Esophagus muscularis mucosa (tissue), 4 donors: ENCODE measurements around the gene ATAD3B. TPM values are rescaled to one million over a fixed set of nuclear protein-coding genes. Genes with fewer than 3 reads are reported as not detected.

ENCODE experiments used
- DNase-seq: peaks from one replicate; pipeline ENCODE4 v3.0.0-alpha.2; 2017; ENCODE audit errors: extremely low spot score
- H3K27ac ChIP-seq, 4 donors: fragments of 200-600 bp; sonication (generic); replicated peaks in 1 of 4; 1 replicate in 3 of 4; 2 replicates in 1 of 4; pipeline ENCODE4 v1.5.1; 2016 to 2019; ENCODE audit warnings: mild to moderate bottlenecking in 1 of 4
- H3K27me3 ChIP-seq, 4 donors: fragments of 200-600 bp; sonication (generic); one replicate each; pipeline versions ENCODE4 v1.5.1 to v1.6.0; 2016 to 2019
- H3K36me3 ChIP-seq, 4 donors: fragments of 200-600 bp; sonication (generic); one replicate each; pipeline ENCODE4 v1.5.1; 2016 to 2019
- H3K4me1 ChIP-seq, 4 donors: fragments of 200-600 bp; sonication (generic); one replicate each; pipeline ENCODE4 v1.5.1; 2016 to 2019
- H3K4me3 ChIP-seq, 4 donors: fragments of 200-600 bp; sonication (generic); 1 replicate in 2 of 4; 2 replicates in 2 of 4; pipeline ENCODE4 v1.5.1; 2016 to 2019; ENCODE audit warnings: mild to moderate bottlenecking in 4 of 4, moderate library complexity in 1 of 4
- H3K9me3 ChIP-seq, 4 donors: fragments of 200-600 bp; sonication (generic); 1 replicate in 3 of 4; 2 replicates in 1 of 4; pipeline ENCODE4 v1.5.1; 2016 to 2019
- EP300 ChIP-seq: sonication (generic); formaldehyde crosslinking; IDR thresholded peaks from one replicate; pipeline ENCODE4 v1.6.1; 2017; ENCODE audit warnings: antibody characterized with exemption
- POLR2A ChIP-seq: fragments of 450-650 bp; IDR thresholded peaks from one replicate; pipeline ENCODE4 v1.6.1; 2017; ENCODE audit warnings: antibody characterized with exemption, moderate library complexity, mild to moderate bottlenecking, low read depth
- POLR2AphosphoS5 ChIP-seq, 2 donors: sonication (generic); formaldehyde crosslinking; IDR thresholded peaks; one replicate each; pipeline ENCODE4 v1.6.1; 2017; ENCODE audit warnings: antibody characterized with exemption in 2 of 2
- WGBS: methylation state at CpG from one replicate; pipeline ENCODE4 v1.1.5; 2018; 5-methylcytosine and 5-hydroxymethylcytosine counted together
- intact Hi-C: fragments of 100-400 bp; cut with DNase I; formaldehyde crosslinking; loops from one replicate; pipeline ENCODE4 v1.15.1; 2023
- total RNA-seq, 4 donors: library from RNA; depleted of rRNA; stranded (reverse); fragments of >200 nt; gene quantifications; one replicate each; pipeline versions ENCODE4 v1.1.0 to v1.2.1, GENCODE V29; 2016
- TF ChIP-seq, protein P1 (sequence below), 3 experiments: fragments of 200-600 bp in 2 of 3; fragments of 450-650 bp in 1 of 3; sonication (generic) in 2 of 3; IDR thresholded peaks; one replicate each; pipeline ENCODE4 v1.5.1; 2017 to 2019; ENCODE audit warnings: antibody characterized with exemption in 3 of 3, mild to moderate bottlenecking in 2 of 3, moderate library complexity in 1 of 3

Gene ATAD3B
- total RNA-seq, 4 donors from 2014 or later: 9.7 to 14.9 (median 10.0) TPM

DNA sequence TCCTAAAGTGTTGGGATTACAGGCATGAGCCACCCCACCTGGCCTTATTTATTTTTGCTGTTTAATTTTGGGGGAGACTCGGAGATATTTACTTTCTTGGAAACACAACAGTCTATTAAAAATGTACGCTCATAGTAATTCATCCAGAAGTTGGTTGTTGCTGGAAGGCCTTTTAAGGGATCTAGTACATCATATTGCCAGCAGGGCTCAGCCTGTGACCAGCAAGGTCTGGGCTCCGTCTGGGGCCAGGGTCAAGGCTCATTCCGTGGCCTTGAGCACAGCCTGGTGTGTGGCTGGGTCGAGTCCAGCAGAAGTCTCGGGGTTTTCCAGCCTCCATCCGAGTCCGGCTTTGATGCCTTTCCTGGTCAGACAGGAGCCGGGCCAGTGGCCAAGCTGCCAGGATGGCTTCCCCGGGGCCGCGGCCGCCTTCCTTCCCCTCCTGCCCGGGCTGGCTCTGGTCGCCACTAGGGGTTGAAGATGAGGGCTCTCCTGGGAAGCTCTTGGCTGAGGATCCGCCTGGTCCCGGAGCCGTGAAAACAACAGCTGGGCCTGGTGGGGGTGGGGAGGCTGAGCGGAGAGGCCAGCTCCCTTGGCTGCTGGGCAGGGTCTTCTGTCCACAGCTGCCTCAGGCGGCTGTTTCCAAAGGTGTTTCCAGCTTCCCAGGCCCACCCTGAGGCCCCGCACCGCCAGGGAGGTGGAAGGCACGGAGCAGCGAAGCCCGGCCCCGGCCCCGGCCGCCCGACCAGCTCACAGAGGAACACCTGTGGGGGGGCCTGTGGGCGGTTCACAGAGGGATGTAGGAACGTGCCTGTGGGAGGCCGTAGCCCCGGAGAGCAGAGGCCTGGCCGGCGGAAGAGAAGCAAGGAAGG lies 41.2 kb upstream of the ATAD3B start:
- Histone ChIP-seq H3K27me3 (no peaks in the 10 kb centered on the region), H3K36me3 (no peaks in the 10 kb centered on the region), H3K4me3 (peak overlapping the region; percentile 32 to 67 (median 39)), H3K9me3 (no peaks in the 10 kb centered on the region), H3K27ac (peak overlapping the region; percentile 96 to 98 (median 97)), H3K4me1 (peaks cover 73 to 97% (median 87%) of the 10 kb centered on the region in 4 donors)
- TF ChIP-seq POLR2AphosphoS5 (IDR thresholded peaks at IDR 0.05): peak; percentile 61 to 78
- TF ChIP-seq EP300: no peak
- TF ChIP-seq, protein P1, sequence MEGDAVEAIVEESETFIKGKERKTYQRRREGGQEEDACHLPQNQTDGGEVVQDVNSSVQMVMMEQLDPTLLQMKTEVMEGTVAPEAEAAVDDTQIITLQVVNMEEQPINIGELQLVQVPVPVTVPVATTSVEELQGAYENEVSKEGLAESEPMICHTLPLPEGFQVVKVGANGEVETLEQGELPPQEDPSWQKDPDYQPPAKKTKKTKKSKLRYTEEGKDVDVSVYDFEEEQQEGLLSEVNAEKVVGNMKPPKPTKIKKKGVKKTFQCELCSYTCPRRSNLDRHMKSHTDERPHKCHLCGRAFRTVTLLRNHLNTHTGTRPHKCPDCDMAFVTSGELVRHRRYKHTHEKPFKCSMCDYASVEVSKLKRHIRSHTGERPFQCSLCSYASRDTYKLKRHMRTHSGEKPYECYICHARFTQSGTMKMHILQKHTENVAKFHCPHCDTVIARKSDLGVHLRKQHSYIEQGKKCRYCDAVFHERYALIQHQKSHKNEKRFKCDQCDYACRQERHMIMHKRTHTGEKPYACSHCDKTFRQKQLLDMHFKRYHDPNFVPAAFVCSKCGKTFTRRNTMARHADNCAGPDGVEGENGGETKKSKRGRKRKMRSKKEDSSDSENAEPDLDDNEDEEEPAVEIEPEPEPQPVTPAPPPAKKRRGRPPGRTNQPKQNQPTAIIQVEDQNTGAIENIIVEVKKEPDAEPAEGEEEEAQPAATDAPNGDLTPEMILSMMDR (IDR thresholded peaks at IDR 0.05): peak; percentile 8 to 37 (median 26)
- intact Hi-C loops: no loop called here
- DNase-seq: no peak
- 13% methylated on average over 21 of the region's 35 CpGs for WGBS

DNA sequence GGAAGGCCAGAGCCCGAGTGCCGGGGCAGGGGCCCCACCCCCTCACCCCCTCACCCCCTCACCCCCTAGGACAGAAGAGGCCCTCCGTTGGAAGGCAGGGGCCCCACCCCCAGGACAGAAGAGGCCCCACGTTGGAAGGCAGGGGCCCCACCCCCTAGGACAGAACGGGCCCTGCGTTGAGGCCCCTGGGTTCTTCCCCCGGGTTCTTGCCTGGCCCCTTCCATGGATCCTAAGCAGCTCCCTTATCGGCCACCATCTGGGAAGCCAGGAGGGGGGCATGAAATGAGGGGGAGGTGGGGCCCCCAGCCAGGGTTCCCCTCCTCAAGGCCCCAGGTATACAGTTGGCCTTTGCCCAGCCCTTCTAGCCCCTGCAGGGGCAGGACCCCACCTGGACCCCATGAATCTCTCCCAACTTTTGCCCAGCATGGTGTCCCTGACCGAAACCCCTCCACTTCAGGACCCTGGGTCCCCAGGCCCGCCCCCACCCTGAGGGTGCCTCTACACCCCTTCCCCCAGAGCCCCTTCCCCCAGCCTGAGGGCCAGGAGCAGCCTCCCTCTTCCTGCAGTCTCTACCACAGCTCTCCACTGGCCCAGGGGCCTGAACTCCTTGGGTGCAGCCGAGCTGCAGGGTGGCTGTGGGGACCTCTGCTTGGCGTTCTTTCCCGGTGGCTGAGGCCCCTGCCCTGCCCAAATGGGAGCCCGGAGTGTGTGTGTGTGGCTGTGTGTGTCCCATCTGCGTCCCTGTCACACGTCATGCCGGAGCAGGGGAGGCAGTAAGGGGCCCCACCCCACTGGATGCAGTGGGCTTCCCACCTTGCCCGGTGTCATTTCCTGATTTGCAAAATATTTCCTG lies 40.3 kb upstream of the ATAD3B start:
- DNase-seq: no peak
- intact Hi-C loops: no loop called here
- H3K4me3 ChIP-seq: peak overlapping the region; percentile 32 to 67 (median 39)
- peak overlapping the region; percentile 96 to 98 (median 97) for H3K27ac ChIP-seq
- no peaks in the 10 kb centered on the region for H3K9me3 ChIP-seq
- TF ChIP-seq POLR2AphosphoS5 (IDR thresholded peaks at IDR 0.05) (no peak), EP300 (no peak), POLR2A (no peak)
- TF ChIP-seq, protein P1 (IDR thresholded peaks at IDR 0.05): no peak
- no peaks in the 10 kb centered on the region for H3K27me3 ChIP-seq
- H3K36me3 ChIP-seq: no peaks in the 10 kb centered on the region
- 34% methylated on average over 9 of the region's 18 CpGs for WGBS
- peaks cover 79 to 99% (median 93%) of the 10 kb centered on the region in 4 donors for H3K4me1 ChIP-seq

DNA sequence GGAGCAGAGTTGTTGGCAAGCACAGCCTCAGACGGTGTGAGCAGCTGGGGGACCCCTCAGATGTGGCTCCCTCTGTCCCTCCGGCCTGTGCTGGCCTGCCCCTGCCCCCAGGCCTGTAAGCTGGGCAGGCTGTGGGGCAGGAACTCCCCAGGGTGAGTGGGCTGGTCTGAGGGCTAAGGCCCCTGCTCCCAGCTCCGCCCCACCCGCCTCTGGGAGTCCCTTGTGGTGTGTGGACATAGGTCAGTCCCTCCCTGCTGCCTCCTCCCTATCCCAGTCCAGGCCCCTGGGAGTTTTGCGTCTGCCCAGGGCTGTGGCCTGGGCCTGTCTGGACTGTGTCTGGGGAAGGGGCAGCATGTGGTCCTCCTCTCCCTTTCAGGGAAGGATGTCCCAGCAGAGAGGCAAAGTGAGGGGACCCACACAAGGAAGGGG lies 39.7 kb upstream of the ATAD3B start:
- Histone ChIP-seq H3K4me3 (peak overlapping the region in 3 of 4 donors; percentile 18 to 70 (median 67)), H3K36me3 (no peaks in the 10 kb centered on the region), H3K27ac (peak overlapping the region; percentile 96 to 98 (median 97)), H3K27me3 (no peaks in the 10 kb centered on the region), H3K9me3 (no peaks in the 10 kb centered on the region), H3K4me1 (peaks cover 84 to 99% (median 94%) of the 10 kb centered on the region in 4 donors)
- no peak for DNase-seq
- WGBS: 40% methylated on average over 1 of the region's 5 CpGs
- intact Hi-C loops: no loop called here
- no peak for TF ChIP-seq POLR2A
- TF ChIP-seq POLR2AphosphoS5 (IDR thresholded peaks at IDR 0.05): peak; percentile 10 to 25

DNA sequence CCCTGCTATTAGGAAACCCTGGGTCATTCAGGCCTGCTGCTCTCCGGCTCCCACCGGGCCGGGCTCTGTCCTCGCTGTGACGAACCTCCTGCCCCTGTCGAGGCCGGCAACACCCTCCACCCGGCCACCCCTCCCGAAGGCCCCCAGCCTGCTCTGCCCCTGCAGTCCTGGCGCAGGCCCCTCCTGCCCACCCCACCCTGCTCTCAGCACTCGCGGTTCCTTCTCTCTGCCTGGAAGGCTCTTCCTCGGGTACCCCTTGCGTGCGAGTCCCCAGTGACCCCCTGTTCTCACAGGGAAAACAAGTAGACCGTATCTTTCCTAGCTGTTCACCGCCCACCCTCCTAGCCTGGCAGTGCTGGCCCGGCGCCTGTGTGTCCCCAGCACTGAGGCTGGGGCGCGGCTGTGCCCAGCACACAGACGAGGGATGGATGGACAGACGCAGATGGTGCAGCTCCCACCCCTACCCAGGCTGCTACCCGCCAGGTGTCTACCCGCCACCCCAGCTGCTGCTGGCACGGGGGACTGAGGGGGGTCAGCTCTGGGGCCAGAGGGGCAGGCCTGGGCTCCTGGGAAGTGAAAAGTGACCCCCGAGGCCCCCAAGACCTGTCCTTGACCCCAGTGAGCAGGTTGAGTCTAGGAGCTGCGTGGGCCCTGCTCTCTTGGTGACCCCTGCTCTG lies 39.2 kb upstream of the ATAD3B start:
- TF ChIP-seq, protein P1 (IDR thresholded peaks at IDR 0.05): no peak
- TF ChIP-seq POLR2AphosphoS5 (IDR thresholded peaks at IDR 0.05) (no peak), POLR2A (no peak), EP300 (no peak)
- peaks cover 0 to 3% (median 0%) of the 10 kb centered on the region in 4 donors for H3K36me3 ChIP-seq
- 71% methylated on average over 12 of the region's 28 CpGs for WGBS
- H3K27ac ChIP-seq: peak overlapping the region; percentile 96 to 98 (median 97)
- no peaks in the 10 kb centered on the region for H3K9me3 ChIP-seq
- H3K4me1 ChIP-seq: peaks cover 87 to 99% (median 94%) of the 10 kb centered on the region in 4 donors
- no peaks in the 10 kb centered on the region for H3K27me3 ChIP-seq
- H3K4me3 ChIP-seq: peak overlapping the region; percentile 67 to 81 (median 74)
- DNase-seq: no peak
- intact Hi-C loops: no loop called here
